DMS53 treated with DMSO at 0.1 percent for 48 hours (cell line): Measurements from ENCODE around the gene AHCTF1.
"Not testable (repeated sequence)": the region's sequence is repeated elsewhere in the genome, so short reads cannot be mapped to it uniquely, and the experiment has no call there.

Source experiments
- DNase-seq: peaks from one replicate; lab custom pipeline; 2025; ENCODE audit not compliant: unreplicated experiment; lab: John Stamatoyannopoulos, UW

Gene AHCTF1

DNA sequence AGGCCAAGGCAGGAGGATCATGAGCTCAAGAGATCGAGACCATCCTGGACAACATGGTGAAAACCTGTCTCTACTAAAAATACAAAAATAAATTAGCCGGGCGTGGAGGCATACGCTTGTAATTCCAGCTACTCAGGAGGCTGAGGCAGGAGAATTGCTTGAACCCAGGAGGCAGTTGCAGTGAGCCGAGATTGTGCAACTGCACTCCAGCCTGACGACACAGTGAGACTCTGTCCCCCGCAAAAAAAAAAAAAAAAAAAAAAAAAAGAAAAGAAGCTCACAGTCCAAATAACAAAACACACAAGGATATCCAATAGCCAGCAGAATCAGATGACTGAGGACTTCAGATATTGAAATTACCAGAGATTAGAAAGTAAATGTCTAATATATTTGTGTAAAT is 11.8 kb downstream of the AHCTF1 start:
- no peak for DNase-seq

DNA sequence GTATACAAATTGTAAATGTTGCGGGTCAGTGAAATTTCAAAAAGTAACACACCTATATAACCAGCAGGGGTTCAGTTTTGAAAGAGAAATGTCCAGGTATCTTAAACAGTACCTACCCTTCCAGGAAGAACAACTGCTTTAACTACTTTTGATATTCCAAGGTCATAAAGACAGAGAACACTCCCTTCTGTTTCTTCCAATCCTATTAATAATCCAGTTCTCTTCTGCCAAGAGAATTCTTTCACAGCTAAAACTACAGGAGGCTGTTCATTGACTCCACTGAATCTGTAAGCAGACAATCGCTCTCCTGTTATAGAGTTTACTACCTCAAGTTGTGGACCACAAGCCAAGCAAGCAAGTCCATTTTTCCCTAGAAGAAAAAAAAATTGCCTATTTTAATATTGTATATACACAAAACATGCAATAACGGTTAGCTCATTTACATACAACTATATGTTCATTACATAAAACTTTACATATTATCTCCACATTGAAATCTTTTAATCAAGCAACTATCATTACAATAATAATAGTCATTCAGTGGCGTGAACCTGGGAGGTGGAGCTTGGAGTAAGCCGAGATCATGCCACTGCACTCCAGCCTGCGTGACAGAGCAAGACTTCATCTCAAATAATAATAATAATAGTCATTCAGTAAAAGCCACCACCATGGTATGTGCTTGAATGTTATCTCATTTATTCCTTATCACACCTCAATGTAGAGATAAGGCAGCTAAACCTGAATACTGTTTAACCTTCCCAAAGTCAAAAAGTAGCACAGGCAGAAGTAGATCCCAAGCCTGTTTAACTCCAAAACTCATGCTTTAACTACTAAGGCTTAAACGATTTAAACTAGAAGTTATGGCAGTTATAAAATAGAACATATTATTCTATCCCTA is 15.5 kb downstream of the AHCTF1 start:
- not testable (repeated sequence) for DNase-seq

DNA sequence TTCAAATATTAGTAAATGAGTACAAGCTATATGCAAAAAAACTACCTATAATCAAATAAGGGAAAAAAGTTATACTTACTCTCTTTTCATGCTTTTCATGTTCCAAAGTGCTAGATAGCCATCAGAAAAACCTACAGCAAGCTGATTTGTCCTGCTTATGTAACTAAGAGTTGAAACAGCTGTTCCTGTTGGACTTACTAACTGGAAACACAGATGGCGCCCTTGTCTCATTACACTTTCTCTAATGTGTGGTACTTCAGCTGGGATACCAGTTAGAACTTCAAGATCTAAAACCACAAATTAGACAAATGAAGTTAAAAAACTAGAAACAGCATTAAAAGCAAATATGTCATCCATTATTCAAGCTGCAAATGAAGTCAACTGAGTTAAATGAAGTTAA is 24.3 kb downstream of the AHCTF1 start:
- peak; percentile 45 for DNase-seq

DNA sequence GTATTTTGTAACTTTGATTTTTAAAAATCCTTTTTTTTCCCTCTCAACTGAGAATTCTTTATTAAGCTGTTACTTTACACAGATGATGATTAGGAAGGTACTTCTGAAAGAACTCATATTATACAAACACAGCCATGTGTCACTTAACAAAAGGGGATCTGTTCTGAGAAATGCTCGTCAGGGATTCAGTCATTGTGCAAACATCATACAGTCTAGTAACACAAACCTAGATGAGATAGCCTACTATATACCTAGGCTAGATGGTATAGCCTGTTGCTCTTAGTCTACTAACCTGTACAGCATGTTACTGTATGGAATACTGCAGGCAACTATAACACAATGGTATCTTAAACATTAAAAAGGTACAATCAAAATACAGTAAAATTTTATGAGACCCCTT is 24.9 kb downstream of the AHCTF1 start:
- DNase-seq: peak; percentile 10

DNA sequence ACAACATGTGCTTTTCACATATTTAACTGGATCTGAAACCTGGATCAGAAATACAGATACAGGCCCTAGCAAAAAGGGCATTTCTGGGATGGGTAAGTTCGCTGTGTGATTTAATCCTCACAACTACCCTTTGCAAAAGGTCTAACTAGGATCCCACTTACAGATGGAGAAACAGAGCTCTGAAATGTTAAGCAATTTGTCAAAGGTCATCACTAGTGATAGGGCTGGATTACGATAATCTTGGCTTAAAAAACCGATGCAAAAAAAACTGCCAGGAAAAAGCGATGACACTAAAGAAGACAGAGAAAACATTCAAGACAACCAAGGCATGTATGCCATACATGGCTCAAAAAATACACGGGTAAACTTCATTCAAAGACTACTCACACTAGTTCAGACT is 29.9 kb downstream of the AHCTF1 start:
- DNase-seq: no peak

DNA sequence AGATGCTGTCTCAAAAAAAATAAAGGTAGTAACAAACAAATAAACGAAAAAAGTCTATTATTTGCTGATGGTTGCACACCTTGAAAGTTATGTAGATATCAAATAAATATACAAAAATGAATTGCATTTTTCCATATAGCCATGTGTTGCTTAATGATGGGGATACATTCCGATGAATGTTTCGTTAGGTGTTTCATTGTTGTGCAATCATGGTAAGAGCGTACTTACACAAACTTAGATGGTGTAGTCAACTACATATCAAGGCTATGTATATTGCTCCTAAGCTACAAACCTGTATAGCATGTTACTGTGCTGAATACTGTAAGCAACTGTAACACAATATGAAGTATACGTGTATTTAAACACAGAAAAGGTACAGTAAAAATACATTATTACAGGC is 34.4 kb downstream of the AHCTF1 start:
- DNase-seq: no peak

DNA sequence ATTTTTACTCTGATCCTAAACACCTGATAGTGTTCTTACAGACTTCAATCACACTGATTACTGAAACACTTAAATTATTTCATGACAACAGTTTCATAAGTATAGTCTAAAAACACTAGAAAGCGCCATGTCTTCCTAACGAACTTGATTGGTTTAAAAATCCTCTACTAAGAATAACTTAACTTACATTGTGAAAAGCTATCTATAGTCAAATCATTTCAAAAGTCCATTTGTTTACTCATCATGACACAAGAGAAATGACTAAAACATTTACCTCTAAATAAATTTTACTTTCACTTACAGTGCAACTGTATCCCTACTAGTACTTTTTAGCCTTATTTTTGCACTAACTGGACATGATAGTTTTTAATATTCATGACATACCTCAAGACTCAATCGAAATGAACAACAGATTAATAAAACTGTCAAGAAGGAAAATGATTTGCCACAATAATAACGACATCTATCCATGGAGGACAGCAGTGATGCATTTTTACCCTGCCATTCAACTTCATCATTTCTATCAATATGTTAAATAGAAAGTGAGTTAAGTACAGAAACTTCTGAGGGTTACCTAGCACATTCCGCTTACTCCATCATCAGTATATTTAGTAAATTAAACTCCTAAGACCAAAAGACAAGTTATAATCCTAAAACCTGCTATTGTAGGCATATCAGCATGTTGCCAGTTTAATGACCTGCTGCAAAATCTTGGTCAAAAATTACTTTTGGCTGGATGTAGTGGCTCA is 38.4 kb downstream of the AHCTF1 start:
- no peak for DNase-seq

DNA sequence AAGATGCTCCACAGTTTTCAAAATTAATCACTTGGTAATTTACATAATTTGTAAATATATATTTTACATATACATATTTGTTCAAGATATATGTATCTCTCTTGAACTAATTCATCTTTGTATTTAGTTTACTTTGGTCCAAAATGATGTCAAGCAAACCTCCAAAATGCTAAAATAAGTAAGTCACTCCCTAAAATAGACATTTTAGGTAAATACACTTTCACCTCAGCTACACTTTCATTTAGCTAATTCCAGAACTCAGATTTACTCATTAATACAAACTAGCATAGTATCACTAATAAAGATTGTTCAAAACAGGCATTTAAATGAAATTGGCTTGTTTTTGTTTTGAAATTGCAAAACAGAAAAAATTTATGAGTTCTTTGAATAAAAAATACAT is 40.6 kb downstream of the AHCTF1 start:
- DNase-seq: no peak

DNA sequence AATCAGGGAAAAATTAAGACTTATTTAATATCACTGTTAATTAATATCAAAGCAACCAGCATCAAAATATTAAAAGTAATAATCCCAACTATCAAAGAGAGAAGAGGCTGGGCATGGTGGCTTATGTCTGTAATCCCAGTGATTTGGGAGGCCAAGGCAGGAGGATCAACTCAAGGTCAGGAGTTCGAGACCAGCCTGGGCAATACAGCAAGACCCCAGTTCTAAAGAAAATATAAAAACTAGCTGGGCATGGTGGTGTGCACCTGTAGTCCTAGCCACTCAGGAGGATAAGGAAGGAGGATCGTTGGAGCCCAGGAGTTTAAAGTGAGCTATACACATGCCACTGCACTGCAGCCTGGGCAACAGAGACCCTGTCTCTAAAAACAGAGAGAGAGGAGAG is 43.2 kb downstream of the AHCTF1 start:
- DNase-seq: no peak

DNA sequence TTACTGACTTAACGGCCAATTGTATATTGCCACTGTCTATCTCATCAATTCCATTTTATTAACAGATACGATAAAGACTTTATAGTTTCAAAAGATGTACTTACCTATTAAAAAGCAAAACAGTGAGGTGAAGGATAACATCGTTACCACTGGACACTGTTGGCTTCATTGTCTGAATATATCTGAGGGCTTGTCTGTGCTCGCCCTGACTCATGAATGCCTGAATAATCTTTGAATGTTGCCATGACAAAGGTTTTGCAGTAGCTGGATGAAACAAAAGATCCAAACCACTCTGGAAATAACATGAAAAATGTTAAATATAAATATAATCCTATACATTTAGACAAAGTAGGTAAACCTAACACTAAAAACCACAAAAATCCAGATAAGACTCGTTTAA is 46.4 kb downstream of the AHCTF1 start:
- not testable (repeated sequence) for DNase-seq

DNA sequence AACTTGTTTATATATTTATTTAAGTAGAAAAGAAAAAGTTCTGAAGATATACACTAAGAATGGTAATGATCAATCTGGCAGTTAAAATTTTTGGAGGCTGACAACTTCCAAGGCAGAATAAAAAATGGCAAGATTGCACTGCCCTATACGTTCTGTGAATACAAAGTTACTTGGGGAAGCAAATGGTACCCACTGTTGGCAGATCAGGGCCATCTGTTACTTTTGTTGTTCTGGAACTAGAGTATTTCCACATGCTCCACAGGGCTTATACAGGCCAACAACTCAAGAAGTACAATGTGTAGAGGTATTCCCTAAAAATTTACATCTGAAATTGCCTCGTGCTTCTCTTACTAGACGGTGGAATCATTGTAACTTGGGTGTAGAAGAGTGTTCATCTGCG is 53.2 kb downstream of the AHCTF1 start:
- no peak for DNase-seq

DNA sequence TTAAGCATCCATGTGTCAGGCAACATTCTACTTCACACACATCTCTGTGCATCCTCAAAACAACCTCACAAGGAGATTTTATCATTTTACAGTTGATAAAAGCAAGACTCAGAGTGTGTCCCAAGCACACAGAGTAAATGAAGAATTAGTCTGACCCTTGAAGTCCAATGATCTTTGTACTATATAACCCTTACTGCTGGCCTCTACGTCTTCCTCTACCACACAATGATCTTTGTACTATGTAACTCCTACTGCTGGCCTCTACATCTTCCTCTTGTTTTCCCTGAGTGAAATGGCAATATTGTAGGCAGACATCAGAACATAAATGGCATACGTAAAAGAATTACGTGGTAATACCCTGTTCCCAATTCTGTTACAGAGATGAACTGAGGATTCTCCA is 55.3 kb downstream of the AHCTF1 start:
- DNase-seq: no peak

DNA sequence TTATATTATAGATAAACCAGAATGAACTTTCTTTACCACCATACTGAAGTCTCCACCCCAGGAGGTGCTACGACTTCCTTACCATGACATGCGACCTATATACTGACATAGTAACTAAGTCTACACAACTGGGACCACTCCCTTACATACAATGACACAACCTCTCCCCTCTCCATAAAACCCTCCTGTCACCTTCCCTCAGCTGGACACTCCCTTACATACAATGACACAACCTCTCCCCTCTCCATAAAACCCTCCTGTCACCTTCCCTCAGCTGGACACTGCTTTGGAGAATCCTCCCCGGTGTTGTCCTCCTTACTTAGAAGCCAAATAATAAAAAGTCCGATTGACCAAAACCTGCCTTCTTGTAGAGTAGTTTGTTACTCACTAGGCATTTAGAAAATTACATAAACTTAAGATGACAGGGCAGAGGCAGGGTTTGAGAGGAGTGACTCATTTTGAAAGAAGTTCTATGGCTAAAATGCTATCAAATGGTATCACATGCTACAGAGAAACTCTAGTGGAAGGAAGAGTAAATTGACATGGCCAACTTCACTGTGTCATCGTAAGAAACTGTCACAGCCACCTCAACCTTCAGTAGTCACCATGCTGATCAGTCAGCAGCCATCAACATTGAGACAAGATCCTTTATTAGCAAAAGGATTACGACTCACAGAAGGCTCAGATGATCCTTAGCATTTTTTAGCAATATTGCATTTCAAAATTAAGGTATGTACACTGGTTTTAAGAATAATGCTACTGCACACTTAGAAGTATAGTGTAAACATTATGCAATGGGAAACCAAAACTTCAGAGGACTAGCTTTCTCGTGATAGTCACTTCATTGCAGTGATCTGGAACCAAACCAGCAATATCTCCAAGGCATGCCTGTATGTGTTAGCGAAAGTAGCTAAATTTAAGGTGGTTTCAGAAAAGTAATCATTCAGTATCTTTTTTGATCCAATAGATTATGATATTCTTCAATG is 56.4 kb downstream of the AHCTF1 start:
- DNase-seq: no peak

DNA sequence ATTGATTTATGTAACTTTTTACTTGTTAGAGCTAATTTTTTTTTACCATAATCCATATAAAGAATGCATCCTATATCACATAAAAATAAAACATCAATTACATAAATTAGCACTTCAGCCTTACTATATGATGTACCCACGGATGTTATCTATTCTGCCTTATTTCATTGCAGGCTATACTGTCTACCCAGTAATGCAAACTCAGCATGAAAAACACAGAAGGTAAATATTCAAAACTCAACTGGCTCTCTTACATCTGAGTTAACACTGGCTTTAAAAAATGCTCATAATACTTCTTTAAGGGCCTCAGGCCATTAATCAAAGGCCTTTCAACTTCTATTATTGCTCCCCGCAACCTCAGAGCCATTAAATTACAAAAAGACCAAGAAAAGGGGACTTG is 65.8 kb downstream of the AHCTF1 start:
- no peak for DNase-seq

DNA sequence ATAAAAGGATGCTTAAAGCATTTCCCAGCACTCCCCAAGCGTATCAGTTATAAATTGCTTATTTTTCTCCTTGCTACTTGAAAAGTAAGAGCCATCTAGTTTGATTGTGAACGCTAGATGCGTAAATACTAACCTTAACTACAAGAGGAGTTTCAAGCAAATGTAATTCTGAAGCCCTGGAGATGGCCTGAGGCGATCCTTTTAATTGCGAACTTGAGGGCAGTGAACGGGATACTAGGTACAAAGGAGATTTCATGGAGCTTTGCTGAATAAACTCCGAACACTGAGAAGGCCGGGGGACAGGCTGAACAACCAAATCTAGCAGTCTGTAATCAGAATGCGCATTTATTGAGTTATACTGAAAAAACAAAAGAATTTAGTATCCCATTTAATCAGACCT is 68.0 kb downstream of the AHCTF1 start:
- not testable (repeated sequence) for DNase-seq

DNA sequence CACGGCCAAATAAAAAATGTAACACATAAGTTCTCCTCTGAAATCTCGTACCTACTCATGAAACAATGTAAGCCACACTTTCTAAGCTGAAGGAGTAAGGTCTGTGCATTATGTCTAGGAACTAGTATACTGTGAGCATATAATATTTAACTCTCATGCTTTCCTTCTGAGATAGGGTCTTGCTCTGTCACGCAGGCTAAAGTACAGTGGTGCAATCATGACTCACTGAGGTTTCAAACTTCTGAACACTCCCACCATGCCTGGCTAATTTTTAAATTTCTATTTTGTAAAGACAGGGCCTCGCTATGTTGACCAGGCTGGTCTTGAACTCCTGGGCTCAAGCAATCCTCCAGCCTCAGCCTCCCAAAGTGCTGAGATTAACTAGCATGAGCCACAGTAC is 71.3 kb downstream of the AHCTF1 start:
- DNase-seq: no peak

DNA sequence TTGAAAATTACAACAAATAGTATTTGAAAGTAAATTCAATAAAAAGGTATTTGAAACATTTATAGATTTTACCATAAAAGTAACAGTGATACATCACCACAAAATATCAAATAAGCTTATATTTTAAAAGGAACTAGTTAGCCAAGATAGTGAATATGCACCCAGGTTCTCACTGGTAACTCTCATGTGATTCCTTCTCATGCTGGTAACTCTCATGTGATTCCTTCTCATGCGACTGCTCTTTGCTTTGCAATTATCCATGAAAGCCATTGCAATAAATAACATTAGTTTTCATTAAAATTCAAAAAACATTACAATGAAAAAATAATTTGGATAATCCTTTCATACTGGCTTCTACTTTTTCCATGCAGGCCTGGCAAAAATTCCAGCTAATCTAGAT is 75.4 kb downstream of the AHCTF1 start:
- no peak for DNase-seq

DNA sequence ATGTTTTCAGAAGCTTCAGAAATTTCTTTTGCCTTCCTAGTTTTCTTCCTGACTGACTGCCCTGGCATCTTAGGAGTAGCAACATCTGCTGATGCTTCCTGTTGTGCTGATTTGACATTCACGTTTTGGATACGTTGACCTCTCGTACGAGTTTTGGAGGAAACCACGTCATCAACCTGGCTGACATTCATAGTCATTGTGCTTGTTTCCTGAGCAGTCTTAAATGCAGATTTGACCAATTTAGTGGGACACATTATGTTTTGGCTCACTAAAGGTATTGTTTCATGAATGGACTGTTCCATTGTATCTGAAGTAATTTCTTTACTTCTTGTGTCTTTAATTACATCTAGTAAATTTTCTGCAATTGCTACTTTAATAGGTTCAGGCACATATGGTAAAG is 81.1 kb downstream of the AHCTF1 start:
- DNase-seq: not testable (repeated sequence)

DNA sequence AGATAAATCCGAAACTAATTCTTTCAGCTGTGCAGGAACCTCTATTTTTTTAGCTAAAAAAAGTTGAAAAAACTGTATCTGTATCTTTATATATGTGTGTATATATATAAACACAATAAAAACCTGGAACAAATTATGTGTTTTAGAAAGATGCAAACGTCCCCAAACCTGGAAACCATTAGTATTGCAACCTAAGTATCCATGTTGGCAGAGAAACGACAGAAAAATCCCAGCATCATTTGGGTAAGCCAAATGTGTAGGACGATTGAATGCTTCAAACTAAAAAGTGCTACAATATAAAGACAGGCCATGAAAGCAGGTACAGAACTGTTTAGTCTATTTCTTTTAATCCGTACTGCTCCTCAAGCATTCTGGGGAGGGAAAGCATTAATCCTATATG is 87.9 kb downstream of the AHCTF1 start:
- DNase-seq: no peak

DNA sequence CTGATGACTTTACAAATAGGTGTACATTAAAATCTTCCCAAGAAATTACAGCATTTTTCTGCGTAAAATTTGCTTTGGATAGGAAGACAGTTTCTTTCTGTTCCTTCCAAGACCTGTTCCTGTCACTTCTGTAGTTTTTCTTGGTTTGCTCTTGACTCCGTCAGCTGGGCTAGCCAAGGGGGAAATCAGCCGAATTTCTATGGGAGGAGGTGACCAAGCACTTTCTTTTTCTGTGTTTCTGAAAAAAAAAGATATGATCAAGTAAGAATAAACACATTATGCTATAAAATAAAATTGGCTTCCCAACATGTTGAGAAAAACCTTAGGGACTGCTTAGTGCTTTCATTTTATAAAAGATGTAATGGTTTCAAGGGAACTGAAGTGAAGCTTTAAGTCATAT is 91.0 kb downstream of the AHCTF1 start:
- DNase-seq: not testable (repeated sequence)

DNA sequence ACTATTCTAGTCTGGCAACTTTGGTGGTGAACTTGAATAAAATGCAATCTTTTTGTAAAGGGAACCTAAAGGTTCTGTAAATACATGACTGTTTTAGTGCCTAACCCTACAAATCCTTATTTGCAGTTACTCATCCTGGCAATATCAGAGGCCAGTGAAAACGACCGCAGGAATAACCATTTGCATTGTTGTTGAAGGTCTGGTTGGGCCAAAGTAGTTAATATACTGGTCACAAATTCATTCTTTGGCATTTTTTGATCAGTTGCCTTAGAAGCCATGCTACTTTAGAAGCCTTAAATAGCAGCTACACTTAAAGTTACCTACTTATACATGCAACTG is 93.7 kb downstream of the AHCTF1 start:
- DNase-seq: no peak
